Cardiac fibroblast (primary cell): ENCODE measurements around the gene HSF2BP.
"Not testable (repeated sequence)": the region's sequence is repeated elsewhere in the genome, so short reads cannot be mapped to it uniquely, and the experiment has no call there.

ENCODE experiments used
- DNase-seq, 2 donors: peaks; one replicate each; pipeline versions ENCODE4 v3.0.0 to v3.0.0-alpha.2; 2010; ENCODE audit warnings: low read depth in 2 of 2
- H3K4me3 ChIP-seq, 2 donors: replicated peaks in 1 of 2; 1 replicate in 1 of 2; 2 replicates in 1 of 2; pipeline ENCODE4 v1.5.1; 2011; ENCODE audit warnings: low read depth in 2 of 2, low read length in 2 of 2, mild to moderate bottlenecking in 2 of 2, moderate library complexity in 1 of 2
- CTCF ChIP-seq: IDR thresholded peaks from one replicate; pipeline ENCODE4 v1.5.1; 2011; ENCODE audit warnings: low read depth, mild to moderate bottlenecking, low read length, inconsistent platforms

HSF2BP gene

GRCh38 chr21:43686811-43687565, 27.7 kb upstream of the HSF2BP start:
- DNase-seq: no peak
- TF ChIP-seq CTCF: no peak
- H3K4me3 ChIP-seq: no peak overlapping the region

DNA sequence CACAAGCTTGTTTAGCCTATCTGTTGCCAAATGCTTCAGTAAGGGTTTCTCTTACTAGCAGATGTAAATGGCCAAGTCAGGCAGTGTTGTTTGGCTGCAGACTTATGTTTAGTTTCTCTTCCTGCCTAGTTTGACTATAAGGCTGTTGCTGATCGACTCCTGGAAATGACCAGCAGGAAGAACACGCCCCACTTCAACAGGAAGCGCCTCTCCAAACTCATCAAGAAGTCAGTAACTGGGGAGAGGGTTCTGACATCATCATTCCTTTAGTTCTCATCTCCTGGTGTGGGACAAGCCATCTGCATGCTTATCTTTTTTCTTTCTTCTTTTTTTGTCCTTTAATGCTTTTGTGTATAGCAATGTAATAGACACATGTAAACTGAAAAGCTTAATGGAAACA, 25.1 kb upstream of the HSF2BP start:
- peak; percentile 16 to 26 for DNase-seq
- TF ChIP-seq CTCF: no peak

DNA sequence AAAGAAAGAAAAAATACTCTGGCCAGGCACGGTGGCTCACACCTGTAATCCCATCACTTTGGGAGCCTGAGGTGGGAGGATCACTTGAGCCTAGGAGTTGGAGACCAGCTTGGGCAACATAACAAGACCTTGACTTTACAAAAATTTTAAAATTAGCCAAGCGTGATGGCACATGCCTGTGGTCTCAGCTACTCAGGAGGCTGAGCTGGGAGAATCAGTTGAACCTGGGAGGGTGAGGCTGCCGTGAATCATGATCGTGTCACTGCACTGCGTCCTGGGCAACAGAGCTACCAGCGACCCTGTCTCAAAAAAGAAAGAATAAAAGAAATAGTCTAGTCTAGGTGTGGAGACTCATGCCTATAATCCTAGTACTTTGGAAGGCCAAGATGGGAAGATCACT, 22.4 kb upstream of the HSF2BP start:
- no peak for TF ChIP-seq CTCF
- no peak overlapping the region for H3K4me3 ChIP-seq
- no peak for DNase-seq

More for the DNA sequence above, 25.1 kb upstream of the HSF2BP start:
- no peak overlapping the region for H3K4me3 ChIP-seq

GRCh38 chr21:43680421-43680820, 21.1 kb upstream of the HSF2BP start:
- DNase-seq, H3K4me3 ChIP-seq: not testable (repeated sequence)

DNA sequence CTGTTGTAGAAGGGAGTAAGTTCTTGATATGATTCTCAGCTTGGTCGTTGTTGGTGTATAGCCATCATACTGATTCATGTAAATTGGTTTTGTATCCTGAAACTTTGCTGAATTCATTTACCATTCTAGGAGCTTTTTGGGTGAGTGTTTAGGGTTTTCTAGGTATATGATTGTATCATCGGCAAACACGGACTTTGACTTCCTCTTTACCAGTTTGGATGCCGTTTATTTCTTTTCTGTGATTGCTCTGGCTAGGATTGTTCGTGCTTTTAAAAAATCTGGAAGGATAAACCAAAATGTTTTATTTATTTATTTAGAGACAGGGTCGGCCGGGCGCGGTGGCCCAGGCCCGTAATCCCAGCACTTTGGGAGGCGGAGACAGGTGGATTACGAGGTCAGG, 20.7 kb upstream of the HSF2BP start:
- H3K4me3 ChIP-seq: no peak overlapping the region
- DNase-seq: no peak
- no peak for TF ChIP-seq CTCF

DNA sequence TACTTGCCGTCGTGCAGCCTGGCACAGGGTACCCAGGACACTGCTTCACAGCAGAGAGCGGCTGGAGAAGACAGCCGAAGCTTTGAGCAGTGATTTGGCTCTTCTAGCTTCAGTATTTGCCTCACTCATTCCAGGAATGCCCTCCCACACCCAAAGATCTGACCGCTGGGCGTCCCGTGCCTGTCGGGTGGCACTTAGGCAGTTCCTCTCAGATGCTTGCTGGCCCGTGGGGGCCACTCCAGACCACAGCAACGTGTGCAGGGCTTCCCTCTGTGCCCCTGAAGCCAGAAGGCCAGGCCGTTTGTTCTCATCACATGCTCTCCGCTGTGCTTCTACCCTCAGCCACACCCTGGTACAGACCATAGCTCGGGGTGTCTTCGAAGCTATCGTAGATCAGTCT, 17.1 kb upstream of the HSF2BP start:
- no peak overlapping the region for H3K4me3 ChIP-seq
- DNase-seq: no peak
- no peak for TF ChIP-seq CTCF

GRCh38 chr21:43675871-43676270, 16.6 kb upstream of the HSF2BP start:
- H3K4me3 ChIP-seq: no peak overlapping the region
- no peak for DNase-seq
- no peak for TF ChIP-seq CTCF
